H1 (cell line): ENCODE data around the gene VAV2. TPM values are rescaled to one million over a fixed set of nuclear protein-coding genes. Genes with fewer than 3 reads are reported as not detected.

Experiments
- CTCF ChIA-PET: fragments of 300-600 bp; sonication (Branson Sonifier 250); formaldehyde crosslinking; loops from one replicate; lab custom pipeline; 2021; ENCODE audit not compliant: partially characterized antibody; lab: Charles Lee
- POLR2A ChIA-PET: fragments of 300-600 bp; sonication (Branson Sonifier 250); formaldehyde crosslinking; loops from one replicate; lab custom pipeline; 2021; ENCODE audit warnings: inconsistent platforms; ENCODE audit not compliant: partially characterized antibody; lab: Charles Lee
- DNase-seq, 2 experiments: peaks; one replicate each; pipeline versions ENCODE4 v3.0.0 to v3.0.0-alpha.2; 2010 to 2022; ENCODE audit warnings: low spot score in 2 of 2, low read depth in 1 of 2, mixed read lengths in 1 of 2
- FAIRE-seq: peaks from 2 replicates; lab custom pipeline; 2011; peaks lifted over from hg19 to GRCh38; lab: Jason Lieb, UNC
- H2AFZ ChIP-seq: 2 replicates; pipeline ENCODE4 v1.8.1; 2012; ENCODE audit warnings: low read length, inconsistent platforms
- H2AK5ac ChIP-seq: 2 replicates; pipeline ENCODE4 v1.6.1; 2013; ENCODE audit warnings: low read depth, low read length
- H2BK120ac ChIP-seq: replicated peaks from 2 replicates; pipeline ENCODE3; 2013; ENCODE audit warnings: low read depth, low read length, inconsistent platforms
- H2BK12ac ChIP-seq: 2 replicates; pipeline ENCODE4 v1.6.1; 2013; ENCODE audit warnings: low read depth, low read length
- H2BK15ac ChIP-seq: 2 replicates; pipeline ENCODE4 v1.6.1; 2013; ENCODE audit warnings: low read length
- H2BK20ac ChIP-seq: 2 replicates; pipeline ENCODE4 v1.6.1; 2013; ENCODE audit warnings: low read length
- H2BK5ac ChIP-seq: 2 replicates; pipeline ENCODE4 v1.6.1; 2013; ENCODE audit warnings: low read depth, low read length
- H3K14ac ChIP-seq: 2 replicates; pipeline ENCODE4 v1.6.1; 2013; ENCODE audit warnings: inconsistent platforms; ENCODE audit not compliant: insufficient read length
- H3K18ac ChIP-seq: 2 replicates; pipeline ENCODE4 v1.6.1; 2013; ENCODE audit warnings: low read length; ENCODE audit errors: extremely low read depth
- H3K23ac ChIP-seq: 2 replicates; pipeline ENCODE4 v1.6.1; 2013; ENCODE audit warnings: inconsistent platforms; ENCODE audit not compliant: insufficient read length
- H3K23me2 ChIP-seq: 2 replicates; pipeline ENCODE4 v1.6.1; 2013; ENCODE audit warnings: low read depth, low read length
- H3K27ac ChIP-seq: 2 replicates; pipeline ENCODE4 v1.6.1; 2011; ENCODE audit warnings: low read depth, low read length, inconsistent platforms
- H3K27me3 ChIP-seq, 4 experiments: replicated peaks in 1 of 4; 1 replicate in 1 of 4; 2 replicates in 3 of 4; pipeline versions ENCODE4 v1.6.1 to v1.8.1; 2011 to 2013; ENCODE audit warnings: low read length in 3 of 4, mild to moderate bottlenecking in 3 of 4, inconsistent platforms in 2 of 4, mixed read lengths in 2 of 4, moderate library complexity in 1 of 4; ENCODE audit not compliant: control insufficient read depth in 3 of 4, insufficient read depth in 3 of 4; ENCODE audit errors: extremely low read depth in 1 of 4
- H3K36me3 ChIP-seq, 4 experiments: 2 replicates each; pipeline versions ENCODE4 v1.6.1 to v1.8.1; 2011 to 2013; ENCODE audit warnings: mild to moderate bottlenecking in 4 of 4, low read length in 3 of 4, moderate library complexity in 2 of 4, control low read depth in 1 of 4, inconsistent platforms in 1 of 4; ENCODE audit not compliant: insufficient read depth in 4 of 4, control insufficient read depth in 2 of 4
- H3K4ac ChIP-seq: replicated peaks from 2 replicates; pipeline ENCODE3; 2013; ENCODE audit warnings: low read length, low read depth, mixed read lengths, inconsistent platforms; ENCODE audit not compliant: insufficient read length
- H3K4me1 ChIP-seq, 4 experiments: replicated peaks in 1 of 4; 1 replicate in 1 of 4; 2 replicates in 3 of 4; pipeline versions ENCODE4 v1.6.1 to v1.8.1; 2011 to 2013; ENCODE audit warnings: low read length in 3 of 4, inconsistent platforms in 2 of 4, mixed read lengths in 1 of 4; ENCODE audit not compliant: insufficient read depth in 4 of 4, control insufficient read depth in 3 of 4
- H3K4me2 ChIP-seq, 2 experiments: 2 replicates each; pipeline versions ENCODE4 v1.6.1 to v1.8.1; 2011 to 2013; ENCODE audit warnings: low read depth in 2 of 2, low read length in 2 of 2, control low read depth in 1 of 2, inconsistent platforms in 1 of 2, mild to moderate bottlenecking in 1 of 2; ENCODE audit not compliant: insufficient read depth in 1 of 2
- H3K4me3 ChIP-seq, 4 experiments: fragments of 200-600, 300-600 bp in 1 of 4; sonication (generic), shearing (Covaris generic), sonication (Bioruptor Twin) in 1 of 4; 2 replicates each; pipeline versions ENCODE4 v1.5.1 to v1.8.1; 2011 to 2016; ENCODE audit warnings: low read length in 4 of 4, low read depth in 3 of 4, control low read depth in 2 of 4, inconsistent platforms in 2 of 4, mild to moderate bottlenecking in 2 of 4, mixed read lengths in 1 of 4, moderate library complexity in 1 of 4; ENCODE audit not compliant: insufficient read depth in 2 of 4; ENCODE audit errors: extremely low read depth in 1 of 4
- H3K56ac ChIP-seq: replicated peaks from 2 replicates; pipeline ENCODE3; 2013; ENCODE audit warnings: low read depth, mild to moderate bottlenecking, mixed read lengths, low read length, inconsistent platforms; ENCODE audit not compliant: insufficient read length
- H3K79me1 ChIP-seq: 2 replicates; pipeline ENCODE4 v1.6.1; 2013; ENCODE audit warnings: low read depth, low read length, control low read depth
- H3K79me2 ChIP-seq, 2 experiments: 2 replicates each; pipeline versions ENCODE4 v1.6.1 to v1.8.1; 2012 to 2013; ENCODE audit warnings: low read length in 2 of 2, mild to moderate bottlenecking in 2 of 2, inconsistent platforms in 1 of 2; ENCODE audit not compliant: insufficient read depth in 2 of 2, control insufficient read depth in 1 of 2
- H3K9ac ChIP-seq, 4 experiments: replicated peaks in 1 of 4; 1 replicate in 1 of 4; 2 replicates in 3 of 4; pipeline versions ENCODE4 v1.6.1 to v1.8.1; 2011 to 2013; ENCODE audit warnings: low read depth in 3 of 4, low read length in 3 of 4, control low read depth in 2 of 4, mild to moderate bottlenecking in 2 of 4, moderate library complexity in 2 of 4, inconsistent platforms in 1 of 4; ENCODE audit errors: extremely low read depth in 1 of 4
- H3K9me3 ChIP-seq, 2 experiments: 2 replicates each; pipeline versions ENCODE4 v1.6.1 to v1.8.1; 2012 to 2013; ENCODE audit warnings: mild to moderate bottlenecking in 2 of 2, moderate library complexity in 2 of 2, control low read depth in 1 of 2, inconsistent platforms in 1 of 2, low read depth in 1 of 2, low read length in 1 of 2, mixed read lengths in 1 of 2; ENCODE audit not compliant: insufficient read depth in 2 of 2
- H4K20me1 ChIP-seq, 2 experiments: replicated peaks in 1 of 2; 2 replicates each; pipeline versions ENCODE3 to v1.8.1; 2011 to 2013; ENCODE audit warnings: inconsistent platforms in 2 of 2, low read length in 2 of 2, mild to moderate bottlenecking in 1 of 2; ENCODE audit not compliant: insufficient read depth in 2 of 2, control insufficient read depth in 1 of 2
- H4K5ac ChIP-seq: 2 replicates; pipeline ENCODE4 v1.6.1; 2013; ENCODE audit warnings: low read length, low read depth, mixed read lengths, inconsistent platforms; ENCODE audit not compliant: insufficient read length
- H4K8ac ChIP-seq: 2 replicates; pipeline ENCODE4 v1.8.0; 2013; ENCODE audit warnings: mild to moderate bottlenecking, moderate library complexity, low read length, inconsistent platforms; ENCODE audit not compliant: insufficient read depth; ENCODE audit errors: extremely low read depth
- H4K91ac ChIP-seq: replicated peaks from 2 replicates; pipeline ENCODE3; 2013; ENCODE audit warnings: low read length, mixed read lengths, inconsistent platforms; ENCODE audit not compliant: insufficient read length
- CHD1 ChIP-seq: IDR thresholded peaks from 2 replicates; pipeline ENCODE4 v1.6.1; 2012; ENCODE audit warnings: low read depth, low read length, improper control_type of control experiment
- NANOG ChIP-seq: IDR thresholded peaks from 2 replicates; pipeline ENCODE4 v1.6.1; 2011; ENCODE audit warnings: low read length, low read depth, mild to moderate bottlenecking, inconsistent platforms; ENCODE audit not compliant: insufficient read depth, poor library complexity, severe bottlenecking
- POLR2AphosphoS5 ChIP-seq: IDR thresholded peaks from 2 replicates; pipeline ENCODE4 v1.6.1; 2011; ENCODE audit warnings: low read depth, low read length
- SP1 ChIP-seq: IDR thresholded peaks from 2 replicates; pipeline ENCODE4 v1.6.1; 2011; ENCODE audit warnings: low read depth, low read length
- SP2 ChIP-seq: IDR thresholded peaks from 2 replicates; pipeline ENCODE4 v1.6.1; 2012; ENCODE audit warnings: mild to moderate bottlenecking, low read length, inconsistent platforms
- TAF1 ChIP-seq: IDR thresholded peaks from 2 replicates; pipeline ENCODE4 v1.6.1; 2011; ENCODE audit warnings: mild to moderate bottlenecking, low read depth, low read length
- TBP ChIP-seq: IDR thresholded peaks from 2 replicates; pipeline ENCODE4 v1.6.1; 2011; ENCODE audit warnings: low read depth, low read length, improper control_type of control experiment
- TCF12 ChIP-seq: IDR thresholded peaks from 2 replicates; pipeline ENCODE4 v1.6.1; 2011; ENCODE audit warnings: low read depth, mild to moderate bottlenecking, low read length
- WGBS, 2 experiments: shearing (Covaris generic) in 1 of 2; methylation state at CpG; one replicate each; pipeline versions ENCODE4 v1.1.6 to v1.1.7; 2013 to 2015; ENCODE audit warnings: low lambda C conversion rate in 2 of 2, mixed read lengths in 2 of 2, inconsistent platforms in 1 of 2, low coverage in 1 of 2, missing lambda C conversion rate in 1 of 2; ENCODE audit not compliant: insufficient replicate concordance in 2 of 2, insufficient coverage in 1 of 2, insufficient read length in 1 of 2; ENCODE audit errors: extremely low coverage in 1 of 2, missing lambda C conversion rate in 1 of 2; 5-methylcytosine and 5-hydroxymethylcytosine counted together
- polyA plus RNA-seq, 7 experiments: library from polyadenylated mRNA; depleted of rRNA in 3 of 7; stranded (reverse) in 5 of 7; unstranded in 2 of 7; fragments of >200 nt in 5 of 7; fragments of 200-250 nt in 2 of 7; gene quantifications; 1 replicate in 5 of 7; 2 replicates in 1 of 7; 4 replicates in 1 of 7; pipeline versions ENCODE4 v1.2.1 to v1.2.3, GENCODE V29; 2011 to 2013; ENCODE audit warnings: missing spikeins in 2 of 7, mixed read lengths in 2 of 7
- total RNA-seq: library from RNA; stranded (reverse); fragmentation: NEBNext Ultra II Directional; extraction: Animal tissue kit (Norgen Biotek cat#: 25700); gene quantifications from 2 replicates; pipeline ENCODE4 v1.2.1, GENCODE V29; 2021
- TF ChIP-seq, protein P1 (sequence below), 3 experiments: IDR thresholded peaks; 1 replicate in 2 of 3; 2 replicates in 1 of 3; pipeline versions ENCODE4 v1.5.1 to v1.6.1; 2011; ENCODE audit warnings: low read length in 3 of 3, mild to moderate bottlenecking in 3 of 3, inconsistent platforms in 2 of 3, low read depth in 1 of 3, moderate library complexity in 1 of 3; ENCODE audit not compliant: insufficient read depth in 1 of 3; ENCODE audit errors: control extremely low read depth in 1 of 3
- TF ChIP-seq, protein P2 (sequence below): IDR thresholded peaks from 2 replicates; pipeline ENCODE4 v1.6.1; 2012; ENCODE audit warnings: low read length, inconsistent platforms

VAV2 gene
- total and polyA plus RNA-seq, 2 of the 8 experiments (the other 6 are each of a cell fraction or from before 2014, with no cell fraction given), result 13.6 to 37.6 TPM

DNA sequence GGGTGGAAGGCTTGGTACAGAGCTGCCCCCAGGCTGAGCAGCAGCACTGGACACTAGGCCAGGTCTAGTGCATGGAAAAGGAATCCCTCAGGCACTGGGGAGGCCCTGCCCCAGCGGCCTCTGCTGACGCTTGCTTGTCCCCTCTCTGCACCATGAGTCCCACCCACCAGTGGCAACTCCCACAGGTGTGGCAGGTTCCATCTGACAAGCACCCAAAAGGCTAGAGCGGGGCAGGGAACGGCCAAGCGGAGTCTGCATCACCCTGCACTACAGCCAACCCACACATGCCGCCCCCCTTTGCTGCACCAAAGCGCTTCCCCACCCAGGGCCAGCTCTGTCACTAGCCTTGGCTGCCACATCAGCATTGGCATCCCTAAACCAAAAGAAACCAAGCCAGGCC, 138.8 kb downstream of the VAV2 start:
- H3K79me2 ChIP-seq, result peaks cover 0 to 7% of the 10 kb centered on the region in 2 experiments; a peak in 1 of 4 replicates

More for the DNA sequence above, 138.8 kb downstream of the VAV2 start:
- Histone ChIP-seq H3K23me2 (peaks cover 10% of the 10 kb centered on the region; the same call in 1 of the 2 replicates), H4K91ac (no peak overlapping the region), H2BK12ac (no peak overlapping the region), H3K27ac (no peak overlapping the region), H3K9ac (no peak overlapping the region), H3K4me1 (no peaks in the 10 kb centered on the region; a peak in 3 of 7 replicates), H3K9me3 (no peaks in the 10 kb centered on the region; a peak in 1 of 4 replicates), H3K4me2 (no peak overlapping the region), H2AK5ac (no peak overlapping the region), H3K79me1 (peaks cover 22% of the 10 kb centered on the region), H4K8ac (peak overlapping the region; percentile 31; the same call in 1 of the 2 replicates), H3K56ac (no peak overlapping the region), H3K27me3 (no peaks in the 10 kb centered on the region), H2BK5ac (no peak overlapping the region; the same call in 1 of the 2 replicates), H3K23ac (no peak overlapping the region), H2BK20ac (no peak overlapping the region), H2BK120ac (no peak overlapping the region), H2AFZ (no peak overlapping the region), H4K20me1 (peaks cover 6 to 13% of the 10 kb centered on the region in 2 experiments), H3K14ac (no peak overlapping the region), H3K4me3 (no peak overlapping the region), H4K5ac (no peak overlapping the region), H3K18ac (no peak overlapping the region), H3K36me3 (peaks cover 0 to 2% (median 0%) of the 10 kb centered on the region in 4 experiments; a peak in 1 of 8 replicates), H2BK15ac (no peak overlapping the region), H3K4ac (no peak overlapping the region)
- CTCF ChIA-PET, result interaction anchor here (0.7 to 1.4 kb wide), 2 partner anchors 22 to 142 kb away, joined by 3 read pairs; no protein-coding TSS in a partner anchor
- TF ChIP-seq POLR2AphosphoS5 (no peak), TBP (no peak), CHD1 (no peak), SP1 (no peak), TAF1 (no peak), TCF12 (no peak), NANOG (no peak), SP2 (no peak)
- TF ChIP-seq, protein P1, sequence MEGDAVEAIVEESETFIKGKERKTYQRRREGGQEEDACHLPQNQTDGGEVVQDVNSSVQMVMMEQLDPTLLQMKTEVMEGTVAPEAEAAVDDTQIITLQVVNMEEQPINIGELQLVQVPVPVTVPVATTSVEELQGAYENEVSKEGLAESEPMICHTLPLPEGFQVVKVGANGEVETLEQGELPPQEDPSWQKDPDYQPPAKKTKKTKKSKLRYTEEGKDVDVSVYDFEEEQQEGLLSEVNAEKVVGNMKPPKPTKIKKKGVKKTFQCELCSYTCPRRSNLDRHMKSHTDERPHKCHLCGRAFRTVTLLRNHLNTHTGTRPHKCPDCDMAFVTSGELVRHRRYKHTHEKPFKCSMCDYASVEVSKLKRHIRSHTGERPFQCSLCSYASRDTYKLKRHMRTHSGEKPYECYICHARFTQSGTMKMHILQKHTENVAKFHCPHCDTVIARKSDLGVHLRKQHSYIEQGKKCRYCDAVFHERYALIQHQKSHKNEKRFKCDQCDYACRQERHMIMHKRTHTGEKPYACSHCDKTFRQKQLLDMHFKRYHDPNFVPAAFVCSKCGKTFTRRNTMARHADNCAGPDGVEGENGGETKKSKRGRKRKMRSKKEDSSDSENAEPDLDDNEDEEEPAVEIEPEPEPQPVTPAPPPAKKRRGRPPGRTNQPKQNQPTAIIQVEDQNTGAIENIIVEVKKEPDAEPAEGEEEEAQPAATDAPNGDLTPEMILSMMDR (IDR thresholded peaks at IDR 0.05; ENCODE audit: control extremely low read depth in 1 of 3, insufficient read depth in 1 of 3, low read depth in 1 of 3, low read length in 3 of 3), result no peak
- TF ChIP-seq, protein P2, sequence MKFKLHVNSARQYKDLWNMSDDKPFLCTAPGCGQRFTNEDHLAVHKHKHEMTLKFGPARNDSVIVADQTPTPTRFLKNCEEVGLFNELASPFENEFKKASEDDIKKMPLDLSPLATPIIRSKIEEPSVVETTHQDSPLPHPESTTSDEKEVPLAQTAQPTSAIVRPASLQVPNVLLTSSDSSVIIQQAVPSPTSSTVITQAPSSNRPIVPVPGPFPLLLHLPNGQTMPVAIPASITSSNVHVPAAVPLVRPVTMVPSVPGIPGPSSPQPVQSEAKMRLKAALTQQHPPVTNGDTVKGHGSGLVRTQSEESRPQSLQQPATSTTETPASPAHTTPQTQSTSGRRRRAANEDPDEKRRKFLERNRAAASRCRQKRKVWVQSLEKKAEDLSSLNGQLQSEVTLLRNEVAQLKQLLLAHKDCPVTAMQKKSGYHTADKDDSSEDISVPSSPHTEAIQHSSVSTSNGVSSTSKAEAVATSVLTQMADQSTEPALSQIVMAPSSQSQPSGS, result no peak
- WGBS, 2 experiments, result 96% methylated on average over 6 of the region's 7 CpGs; no CpG with 5 or more reads in 1 of the 2 experiments
- DNase-seq (no peak), FAIRE-seq (no peak)
- POLR2A ChIA-PET, result no interaction called here
